GM18526 (cell line): ENCODE measurements around the gene NALF2.

Experiments
- POLR2A ChIP-seq: IDR thresholded peaks from 3 replicates; pipeline ENCODE4 v1.6.1; 2011; ENCODE audit not compliant: insufficient read length; ENCODE audit errors: extremely low read depth

The NALF2 gene

DNA sequence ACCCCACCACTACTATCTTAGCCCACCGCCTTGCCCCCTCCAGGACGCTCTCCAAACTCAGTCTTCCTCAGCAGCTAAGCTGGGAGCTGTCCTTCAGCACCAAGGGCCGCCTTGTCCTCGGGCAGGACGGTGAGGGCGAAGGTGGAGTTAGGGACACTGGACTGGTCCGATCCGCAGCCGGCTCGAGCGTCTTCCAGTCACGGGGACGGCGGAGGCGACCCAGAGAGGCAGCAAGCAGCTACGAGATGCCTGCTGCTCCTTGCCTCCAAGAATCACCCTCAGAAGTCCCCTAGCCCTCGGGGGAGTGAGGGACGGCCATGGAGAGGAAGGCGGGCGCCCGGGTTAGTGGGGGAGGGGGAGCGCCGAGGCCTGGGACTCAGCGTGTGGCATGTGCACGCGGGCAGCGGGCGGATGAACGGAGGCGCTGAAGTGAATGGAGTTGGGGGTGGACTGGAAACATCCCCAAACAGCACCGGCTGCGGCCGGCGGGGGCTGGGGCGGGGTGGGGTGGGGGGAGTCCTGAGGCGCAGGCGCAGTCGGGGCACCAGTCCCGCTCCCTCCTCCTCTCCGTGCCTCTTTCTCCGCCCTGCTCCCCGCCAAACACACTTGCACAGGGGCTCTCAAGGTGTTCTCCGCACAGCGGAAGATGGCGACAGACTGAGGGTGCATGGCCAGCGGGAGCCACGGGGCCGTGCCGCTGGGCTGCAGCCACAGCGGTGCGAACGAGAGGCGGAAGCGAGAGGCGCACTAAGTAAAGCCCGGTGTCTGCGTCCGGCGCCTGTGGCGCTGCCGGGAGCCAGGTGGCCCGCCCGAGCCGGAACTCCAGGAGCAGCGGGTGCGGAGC, at the start of gene NALF2:
Gene NALF2 (plus strand): TSS at position 545 of the 844 bp plus-strand sequence. CDS start 957 bp downstream, outside the sequence.
- no peak for TF ChIP-seq POLR2A

DNA sequence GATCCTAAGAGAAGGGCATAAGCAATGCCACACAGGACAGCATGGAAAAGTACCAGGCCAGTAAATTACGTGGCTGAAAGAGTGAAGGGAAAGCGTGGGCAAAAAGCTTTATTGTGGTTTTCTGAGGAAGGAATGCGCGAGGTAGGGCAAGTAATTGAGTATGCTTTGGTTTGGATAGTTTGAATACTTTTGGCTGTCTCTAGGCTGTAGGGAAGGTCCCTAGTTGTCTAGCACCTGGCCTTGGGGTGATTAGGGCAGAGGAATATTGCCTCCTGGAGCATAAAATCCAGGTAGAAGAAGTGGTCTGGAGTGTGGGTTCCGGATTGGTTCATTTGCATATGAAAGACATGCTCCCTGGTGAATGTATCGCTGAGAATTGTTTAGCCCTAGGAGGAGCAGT, 46.4 kb upstream of the NALF2 start:
- TF ChIP-seq POLR2A = no peak

DNA sequence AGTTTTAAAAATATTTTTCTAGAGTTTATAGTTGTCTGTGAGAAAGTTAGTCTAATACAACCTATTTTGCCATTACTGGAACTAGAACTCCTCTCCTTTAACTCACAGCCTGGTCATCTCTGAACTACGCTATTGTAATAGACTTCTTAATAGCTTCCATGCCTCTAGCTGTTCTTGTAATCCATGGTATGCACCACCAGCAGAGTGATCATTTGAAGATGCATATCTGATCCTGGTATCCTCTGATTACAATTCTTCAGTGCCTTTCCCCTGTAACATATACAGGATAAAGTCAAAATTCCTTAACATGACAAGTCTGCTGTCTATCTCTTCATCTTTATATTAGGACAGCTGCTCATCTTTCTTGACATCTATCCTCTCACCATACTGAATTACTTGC, 37.6 kb upstream of the NALF2 start:
- TF ChIP-seq POLR2A = no peak

DNA sequence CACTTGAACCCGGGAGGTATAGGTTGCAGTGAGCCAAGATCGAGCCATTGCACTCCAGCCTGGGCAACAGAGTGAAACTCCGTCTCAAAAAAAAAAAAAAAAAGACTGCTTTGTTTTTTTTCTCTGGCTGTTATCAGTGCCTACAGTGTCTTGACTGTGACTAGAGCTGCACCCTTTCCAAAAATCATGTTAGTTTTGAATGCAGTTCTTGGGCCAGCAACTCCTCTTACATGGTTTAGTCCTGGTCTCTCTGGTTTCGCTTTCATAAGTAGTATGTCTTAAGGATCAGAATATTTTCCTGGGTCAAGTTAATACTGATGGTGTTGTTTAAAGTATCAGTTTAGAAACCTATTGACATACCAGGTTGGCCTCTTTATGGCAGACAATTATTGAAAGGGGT, 34.2 kb upstream of the NALF2 start:
- no peak for TF ChIP-seq POLR2A

DNA sequence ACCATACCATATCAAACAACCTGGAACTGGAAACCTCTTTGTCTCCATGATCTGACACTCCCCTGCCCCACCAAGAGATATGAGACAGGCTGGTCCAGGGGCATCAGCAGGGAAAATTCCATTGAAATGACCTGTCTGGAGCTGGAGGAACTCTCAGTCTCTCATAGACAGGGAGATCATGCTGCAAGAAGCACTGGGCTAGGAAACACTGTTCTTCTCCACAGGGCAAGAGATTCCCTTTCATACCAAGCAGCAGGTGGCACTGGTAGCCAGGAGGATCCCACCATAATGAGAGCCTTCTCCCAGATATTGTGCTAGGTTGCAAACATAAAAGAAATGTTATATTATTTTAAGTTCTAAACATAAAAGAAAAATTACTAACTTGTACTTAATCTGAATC, 14.5 kb upstream of the NALF2 start:
- no peak for TF ChIP-seq POLR2A

DNA sequence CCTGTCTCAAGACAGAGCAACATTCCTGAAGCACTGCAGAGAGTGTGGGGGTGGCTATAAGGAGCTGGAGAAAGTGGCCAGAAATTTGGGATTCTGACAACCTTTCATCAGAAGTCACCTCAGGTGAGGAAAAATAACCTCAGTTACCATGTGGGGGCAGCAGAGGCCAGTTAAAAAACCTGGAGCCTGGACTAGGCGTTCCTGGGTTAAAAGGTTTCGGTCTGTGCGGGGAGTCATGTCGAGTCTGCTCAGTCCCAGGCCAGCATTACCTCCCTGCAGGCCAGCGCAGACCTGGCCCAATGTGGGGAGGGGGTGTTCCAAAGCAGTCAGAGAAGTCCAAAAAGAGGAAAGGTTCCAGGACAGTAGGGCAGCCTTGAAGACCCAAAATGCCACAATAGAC, 10.9 kb upstream of the NALF2 start:
- TF ChIP-seq POLR2A = no peak

DNA sequence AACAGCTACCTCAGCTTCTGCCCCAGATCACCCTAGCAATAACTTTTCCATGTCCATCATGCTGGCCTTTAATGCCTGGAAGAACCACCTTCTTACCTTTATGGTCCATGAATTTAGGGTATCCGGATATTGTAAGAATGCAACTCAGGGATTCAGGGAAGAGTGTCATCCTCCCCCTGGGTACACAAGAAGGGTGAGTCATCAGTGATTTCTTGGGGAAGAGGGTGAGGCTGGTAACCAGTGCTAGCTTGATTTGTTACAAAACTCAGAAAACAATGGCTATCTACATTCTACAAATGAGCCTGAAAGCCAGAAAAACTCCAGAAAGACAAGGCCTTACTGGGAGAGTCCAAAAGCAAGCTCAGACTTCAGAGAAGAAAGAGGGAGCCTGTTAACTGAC, 10.4 kb upstream of the NALF2 start:
- no peak for TF ChIP-seq POLR2A

DNA sequence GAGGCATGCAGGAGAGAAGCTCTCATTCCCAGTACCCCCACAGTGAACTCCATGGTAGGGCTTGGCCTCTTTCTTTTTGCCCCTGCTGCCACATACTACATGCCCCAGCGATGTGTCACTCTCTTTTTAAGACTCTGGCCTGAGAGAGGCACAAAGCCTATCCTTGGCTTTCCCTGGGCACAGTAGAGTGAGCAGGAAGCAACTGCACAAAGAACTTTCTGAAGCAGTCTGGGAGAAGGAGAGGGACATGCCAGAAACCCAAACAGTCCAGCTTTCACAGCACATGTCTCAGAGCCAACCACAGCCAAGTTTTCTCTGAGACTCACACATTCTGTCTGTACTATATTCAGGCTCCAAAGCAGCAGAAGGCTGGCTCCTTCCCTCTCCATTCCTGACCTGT, 7.9 kb upstream of the NALF2 start:
- TF ChIP-seq POLR2A = no peak

DNA sequence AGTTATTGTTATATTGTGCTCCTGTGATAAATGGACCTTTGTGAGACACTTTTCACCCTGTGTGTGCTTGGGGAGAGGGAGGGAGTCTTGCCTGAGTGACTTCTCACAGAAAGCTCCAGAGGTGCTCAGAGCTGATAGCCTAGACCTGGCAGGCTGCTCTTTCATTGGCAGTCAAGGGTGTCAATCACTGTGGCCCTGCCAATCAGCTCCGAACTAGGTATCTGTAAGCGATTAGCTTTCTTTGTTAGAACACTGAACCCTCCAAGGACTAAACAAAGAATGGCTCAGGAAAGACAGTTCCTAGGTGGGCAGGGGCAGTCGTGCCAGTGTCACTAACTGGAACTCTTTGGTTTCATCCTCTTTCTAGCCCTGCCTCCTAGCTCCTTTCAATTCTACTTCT, 2.7 kb upstream of the NALF2 start:
- TF ChIP-seq POLR2A = no peak

DNA sequence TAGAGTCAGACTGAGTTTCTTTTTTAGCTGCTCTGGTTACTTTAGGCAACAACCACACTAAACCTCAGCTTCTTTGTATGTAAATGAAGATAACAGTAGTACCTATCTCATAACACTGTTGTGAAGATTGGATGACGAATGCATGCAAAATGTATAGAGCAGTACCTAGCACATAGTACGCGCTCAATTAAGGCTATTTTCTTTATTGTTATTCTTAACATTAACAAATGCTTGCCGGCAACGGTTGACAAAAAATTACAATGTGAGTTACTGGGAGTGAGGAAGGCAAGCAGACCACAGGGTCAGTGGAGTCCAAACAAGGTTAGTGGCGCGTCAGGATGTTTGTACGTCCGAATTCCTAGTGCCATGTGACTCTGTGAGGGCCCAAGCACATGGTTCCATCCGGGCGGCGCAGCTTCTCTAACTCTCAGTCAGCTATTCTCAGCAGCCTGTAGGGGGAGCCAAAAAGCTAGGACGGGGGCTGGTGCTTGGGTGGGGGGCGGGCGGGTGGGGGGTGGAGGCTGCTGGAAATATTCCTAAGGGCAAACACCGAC, 821 bp upstream of the NALF2 start:
- no peak for TF ChIP-seq POLR2A

DNA sequence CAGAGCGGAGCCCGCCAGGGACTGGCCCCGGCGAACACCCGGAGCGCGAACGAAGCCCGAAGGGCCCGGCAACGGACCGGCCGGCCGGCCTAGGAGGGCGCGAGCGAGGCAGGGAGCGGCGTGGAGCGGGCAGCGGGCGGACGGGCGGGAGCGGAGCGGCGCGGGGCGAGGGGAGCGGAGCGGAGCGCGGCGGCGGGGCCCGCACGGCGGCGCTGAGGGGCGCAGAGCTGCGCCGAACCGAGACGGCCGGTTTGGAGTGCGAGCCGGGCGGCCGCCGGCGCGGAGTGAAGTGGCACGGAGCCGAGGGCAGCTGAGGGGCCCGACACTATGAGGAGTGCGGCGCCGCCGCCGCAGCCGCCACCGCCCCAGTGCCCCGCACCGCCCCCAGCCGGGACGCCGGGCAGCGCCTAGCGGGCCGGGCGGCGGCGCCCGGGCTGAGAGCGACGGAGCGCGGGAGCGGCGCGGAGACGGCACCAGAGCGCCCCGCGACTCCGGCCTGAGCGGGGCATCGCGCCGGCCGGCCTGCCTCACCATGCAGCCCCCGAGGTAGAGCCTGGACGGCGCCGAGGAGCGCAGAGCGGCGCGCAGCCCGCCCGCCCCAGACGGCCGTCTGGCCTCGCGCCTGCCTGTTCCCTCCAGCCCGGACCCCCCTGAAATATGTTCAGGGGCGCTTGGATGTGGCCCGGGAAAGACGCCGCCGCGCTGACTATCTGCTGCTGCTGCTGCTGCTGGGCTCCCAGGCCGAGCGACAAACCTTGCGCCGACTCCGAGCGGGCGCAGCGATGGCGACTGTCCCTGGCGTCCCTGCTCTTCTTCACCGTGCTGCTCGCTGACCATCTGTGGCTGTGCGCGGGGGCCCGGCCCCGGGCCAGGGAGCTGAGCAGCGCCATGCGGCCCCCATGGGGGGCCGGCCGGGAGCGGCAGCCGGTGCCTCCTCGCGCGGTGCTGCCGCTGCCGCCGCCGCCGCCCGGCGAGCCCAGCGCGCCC, 793 bp downstream of the NALF2 start:
- TF ChIP-seq POLR2A = no peak

DNA sequence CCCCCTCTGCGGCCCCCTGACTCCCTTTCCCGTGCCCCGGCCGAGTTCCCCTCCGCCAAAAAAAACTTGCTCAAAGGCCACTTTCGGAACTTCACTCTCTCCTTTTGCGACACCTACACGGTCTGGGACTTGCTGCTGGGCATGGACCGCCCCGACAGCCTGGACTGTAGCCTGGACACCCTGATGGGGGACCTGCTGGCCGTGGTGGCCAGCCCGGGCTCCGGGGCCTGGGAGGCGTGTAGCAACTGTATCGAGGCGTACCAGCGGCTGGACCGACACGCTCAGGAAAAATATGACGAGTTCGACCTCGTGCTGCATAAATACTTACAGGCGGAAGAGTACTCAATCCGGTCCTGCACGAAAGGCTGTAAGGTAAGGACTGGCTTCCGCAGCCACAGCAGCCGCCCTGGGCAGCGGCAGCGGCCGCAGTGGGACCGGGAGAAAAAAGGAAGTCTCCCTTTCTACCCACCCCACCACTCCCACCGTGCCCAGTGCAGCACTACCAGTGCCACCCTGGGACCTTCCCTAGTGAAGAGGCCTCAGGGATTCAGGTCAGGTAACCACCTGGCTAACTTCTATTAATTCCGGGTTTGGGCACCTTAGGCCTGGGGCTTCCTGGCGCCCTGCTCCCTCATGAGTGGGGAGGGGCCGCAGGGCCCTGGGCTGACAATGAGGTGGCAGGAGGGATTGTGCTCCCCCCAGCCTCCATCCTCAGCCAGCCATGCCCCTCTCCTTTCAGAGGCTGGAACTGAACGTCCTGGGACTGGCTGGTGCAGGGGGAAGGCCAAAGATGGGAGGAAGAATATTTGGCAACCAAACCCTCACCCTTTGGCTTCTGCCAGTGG, 1.9 kb downstream of the NALF2 start:
- no peak for TF ChIP-seq POLR2A

DNA sequence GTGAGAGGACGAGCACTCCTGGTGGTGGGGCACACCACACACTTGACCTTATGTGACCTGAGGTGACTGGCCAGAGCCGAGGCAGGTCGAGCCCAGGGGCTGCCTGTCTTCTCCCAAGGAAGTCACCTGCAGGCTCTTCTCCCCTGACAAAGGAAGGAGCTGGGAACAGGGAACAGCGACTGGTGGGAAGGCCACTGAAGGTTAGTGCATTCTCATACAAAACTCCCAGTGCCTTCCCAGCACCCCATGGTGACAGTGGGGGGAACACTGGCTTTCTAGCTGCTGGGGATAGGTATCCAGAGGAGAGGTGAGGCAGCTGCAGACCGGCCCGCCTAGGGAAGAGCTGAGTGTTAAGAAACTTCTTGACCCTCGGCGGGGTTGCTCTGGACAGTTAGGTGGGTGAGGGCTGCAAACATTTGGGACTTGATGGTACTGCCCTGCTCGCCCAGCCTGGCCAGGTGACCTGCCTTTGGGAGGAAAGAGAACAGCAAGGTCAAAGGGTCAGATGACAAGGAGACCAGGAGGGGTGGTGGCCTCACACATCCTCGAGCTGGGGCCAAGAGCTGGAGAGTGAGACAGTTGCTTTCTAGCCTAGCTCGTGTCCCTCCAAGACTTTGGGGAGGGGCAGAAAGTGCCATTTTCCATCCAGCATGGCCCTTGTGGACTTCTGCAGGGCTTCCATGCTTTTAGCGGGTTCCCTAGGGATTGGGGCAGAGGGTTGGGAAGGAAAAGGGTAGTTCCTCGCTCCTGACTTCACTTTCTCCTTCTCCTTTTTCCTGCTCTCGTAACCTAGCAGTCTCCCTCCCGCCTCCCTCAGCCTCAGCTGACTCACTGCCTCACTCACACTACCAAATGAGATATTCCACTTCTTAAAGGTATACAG, 2.7 kb downstream of the NALF2 start:
- no peak for TF ChIP-seq POLR2A

DNA sequence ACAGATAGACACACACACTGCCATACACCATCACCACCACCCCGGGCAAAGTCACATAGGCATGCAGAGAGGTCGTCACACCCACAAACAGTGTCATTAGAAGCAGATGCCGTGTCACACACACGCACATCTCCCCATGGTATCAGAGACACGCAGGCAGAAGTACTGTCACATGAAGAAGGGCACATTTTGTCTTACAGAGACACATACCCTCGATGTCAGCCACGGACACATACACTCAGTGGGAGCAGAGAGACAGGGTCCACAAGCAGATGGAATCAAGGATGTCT, 3.3 kb downstream of the NALF2 start:
- no peak for TF ChIP-seq POLR2A
